GM19099 (cell line): ENCODE data around the gene LYRM4.

Experiments used
- POLR2A ChIP-seq: IDR thresholded peaks from 3 replicates; pipeline ENCODE4 v1.6.1; 2011; ENCODE audit warnings: low read depth; ENCODE audit not compliant: insufficient read length; ENCODE audit errors: extremely low read depth

LYRM4 gene

GRCh38 chr6:5072440-5072839 is 188.3 kb downstream of the LYRM4 start:
- no peak for TF ChIP-seq POLR2A

- TF ChIP-seq POLR2A: no peak
Observed at GRCh38 chr6:5071216-5071615, 189.5 kb downstream of the LYRM4 start.

DNA sequence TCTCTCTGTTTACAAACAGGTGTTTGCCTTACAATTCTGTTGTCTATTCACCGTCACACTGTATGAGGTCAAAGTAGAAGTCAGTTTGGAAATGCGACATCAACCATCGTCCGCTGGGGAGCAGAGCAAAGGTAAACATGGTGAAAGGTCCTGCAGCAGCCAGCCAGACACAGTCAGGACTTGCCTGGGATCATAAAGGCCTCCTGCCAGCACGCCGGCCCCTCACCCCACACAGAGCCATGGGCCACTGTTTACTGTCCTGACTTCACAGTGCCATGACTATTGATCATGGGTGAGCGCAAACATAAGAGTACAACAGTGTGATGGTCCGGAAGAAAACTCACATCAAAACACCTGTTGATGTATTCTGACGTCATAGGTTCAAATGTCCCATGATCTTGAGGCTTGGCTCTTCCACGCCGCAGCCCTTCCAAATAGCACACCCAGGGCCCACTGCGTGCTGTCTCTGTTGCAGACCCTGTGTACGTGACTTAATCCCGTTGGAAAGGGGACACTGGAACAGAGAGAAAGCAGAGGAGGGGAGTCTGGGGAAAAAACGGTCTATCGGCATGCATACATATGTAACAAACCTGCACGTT is 192.5 kb downstream of the LYRM4 start:
- no peak for TF ChIP-seq POLR2A

DNA sequence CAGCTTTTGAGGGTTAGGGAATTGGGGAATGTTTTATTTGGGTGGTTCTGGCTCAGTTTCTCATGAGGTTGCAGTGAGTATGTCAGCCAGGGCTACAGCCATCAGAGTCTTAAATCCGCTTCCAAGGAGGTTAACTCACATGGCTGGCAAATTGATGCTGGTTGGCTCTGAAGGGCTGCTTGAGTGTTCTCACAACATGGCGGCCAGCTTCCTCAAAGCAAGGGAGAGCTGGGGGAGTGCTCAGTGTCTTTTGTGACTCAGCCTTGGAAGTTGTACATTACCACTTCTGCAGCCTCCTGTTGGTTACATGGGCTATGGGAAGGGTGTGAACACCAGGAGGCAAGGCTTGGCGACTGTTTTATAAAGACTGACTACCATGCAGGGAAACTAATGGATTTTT is 193.4 kb downstream of the LYRM4 start:
- no peak for TF ChIP-seq POLR2A

DNA sequence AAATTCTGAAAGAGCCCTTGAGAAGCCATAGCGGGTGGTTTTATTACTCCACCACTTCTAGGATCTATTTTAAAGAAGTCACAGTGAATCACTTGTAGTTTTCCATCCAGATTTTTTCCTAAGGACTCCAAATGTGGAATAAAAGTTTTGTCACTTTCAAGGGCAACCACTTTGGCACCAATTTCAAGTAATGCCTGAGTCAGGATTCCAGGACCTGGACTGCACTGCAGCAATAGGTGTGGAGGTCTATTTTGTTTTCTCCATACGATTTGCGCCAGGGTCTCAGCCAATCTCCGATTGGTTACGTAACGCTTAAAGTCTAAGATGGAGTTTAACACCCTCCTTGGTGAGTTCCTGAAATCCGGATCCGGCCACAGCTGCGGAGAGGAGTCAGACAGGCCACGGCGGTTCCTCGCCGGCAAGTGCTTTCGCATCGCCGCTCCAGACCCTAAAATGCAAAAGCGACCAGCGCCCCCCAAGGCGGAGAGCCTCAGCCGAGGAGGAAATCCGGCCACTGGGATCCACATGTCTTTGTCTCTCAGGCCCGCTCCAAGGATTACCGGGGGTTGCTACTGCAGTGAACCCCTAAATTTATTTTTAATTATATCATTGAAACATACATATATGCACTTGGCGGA is 194.2 kb downstream of the LYRM4 start:
- TF ChIP-seq POLR2A: no peak

DNA sequence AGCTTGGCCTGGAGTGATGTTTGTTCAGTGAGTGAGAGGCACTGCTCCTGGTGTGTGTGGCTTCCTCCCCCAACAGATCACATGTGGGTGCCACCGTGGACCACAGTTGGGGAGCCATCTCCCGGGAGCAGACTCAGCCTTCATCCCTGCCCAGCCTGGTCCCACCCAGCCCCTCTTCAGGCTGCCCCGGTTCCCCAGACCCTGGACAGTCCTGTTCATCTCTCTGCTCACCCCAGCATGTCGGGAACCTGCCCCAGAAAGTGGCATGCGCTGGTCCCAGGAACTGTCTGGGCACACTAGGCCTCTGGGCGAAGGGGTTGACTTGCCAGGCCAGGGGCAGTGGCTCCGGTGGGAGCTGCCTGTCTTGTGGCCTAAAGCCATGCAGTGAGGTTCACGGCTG is 197.1 kb downstream of the LYRM4 start:
- TF ChIP-seq POLR2A: no peak

DNA sequence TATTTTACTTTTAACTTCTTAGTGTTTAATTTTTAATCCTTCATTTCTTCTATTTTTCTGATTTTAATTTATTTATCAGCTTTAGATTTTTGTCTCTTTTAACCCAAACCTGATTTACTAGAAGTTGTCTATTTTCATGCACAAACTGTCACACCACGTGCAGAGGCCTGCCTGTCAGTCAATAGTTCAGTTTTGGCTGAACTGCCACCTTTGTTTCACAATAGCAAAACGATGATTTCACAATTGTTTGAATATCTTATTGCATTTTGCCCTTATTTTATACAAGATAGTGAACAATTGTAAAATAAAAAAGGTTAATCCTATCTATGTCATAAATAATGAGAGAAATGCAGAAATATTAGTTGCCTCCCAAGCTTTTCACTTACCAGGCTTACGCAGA is 199.6 kb downstream of the LYRM4 start:
- TF ChIP-seq POLR2A: no peak

DNA sequence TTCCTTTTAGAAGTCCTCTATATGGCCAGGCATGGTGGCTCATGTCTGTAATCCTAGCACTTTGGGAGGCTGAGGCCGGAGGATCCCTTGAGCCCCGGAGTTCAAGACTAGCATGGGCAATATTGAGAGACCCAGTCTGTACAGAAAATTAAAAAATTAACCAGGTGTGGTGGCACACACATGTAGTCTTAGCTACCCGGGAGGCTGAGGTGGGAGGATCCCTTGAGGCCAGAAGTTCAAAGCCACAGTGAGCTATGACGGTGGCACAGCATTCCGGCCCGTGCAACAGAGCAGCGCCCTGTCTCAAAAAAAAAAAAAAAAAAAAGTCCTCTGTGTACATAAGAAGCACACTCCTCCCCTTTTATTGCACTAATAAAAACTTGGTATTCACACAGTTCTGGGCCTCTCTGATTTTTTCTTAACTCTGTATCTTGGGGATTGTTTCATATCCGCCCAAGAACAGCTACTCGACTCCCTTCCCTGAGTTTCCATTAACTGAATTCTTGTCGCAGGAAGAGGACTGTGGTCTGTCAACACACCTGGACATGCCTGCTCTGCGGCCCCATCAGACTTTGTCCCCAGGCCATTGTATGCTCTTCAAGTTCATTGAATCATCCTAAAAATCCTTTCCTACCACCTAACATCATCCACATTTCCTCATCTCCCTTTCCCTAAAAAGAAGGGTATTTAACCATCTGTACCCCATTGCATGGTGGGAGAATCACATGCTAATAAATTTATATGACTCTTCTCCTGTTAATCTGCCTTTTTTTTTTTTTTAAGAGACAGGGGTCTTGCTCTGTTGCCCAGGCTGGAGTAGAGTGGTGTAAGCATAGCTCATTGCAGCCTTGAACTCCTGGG is 201.5 kb downstream of the LYRM4 start:
- no peak for TF ChIP-seq POLR2A
